Stromal cell of bone marrow (primary cell): Measurements from ENCODE around the gene YLPM1.

ENCODE experiments used
- DNase-seq: peaks from one replicate; pipeline ENCODE4 v3.0.0-alpha.2; 2012; ENCODE audit warnings: low read depth

YLPM1 gene

GRCh38 chr14:74793506-74794155 is 30.5 kb downstream of the YLPM1 start:
- DNase-seq, result peak; percentile 9

- no peak for DNase-seq
These were observed 31.8 kb downstream of the YLPM1 start for GRCh38 chr14:74794947-74795346.

DNA sequence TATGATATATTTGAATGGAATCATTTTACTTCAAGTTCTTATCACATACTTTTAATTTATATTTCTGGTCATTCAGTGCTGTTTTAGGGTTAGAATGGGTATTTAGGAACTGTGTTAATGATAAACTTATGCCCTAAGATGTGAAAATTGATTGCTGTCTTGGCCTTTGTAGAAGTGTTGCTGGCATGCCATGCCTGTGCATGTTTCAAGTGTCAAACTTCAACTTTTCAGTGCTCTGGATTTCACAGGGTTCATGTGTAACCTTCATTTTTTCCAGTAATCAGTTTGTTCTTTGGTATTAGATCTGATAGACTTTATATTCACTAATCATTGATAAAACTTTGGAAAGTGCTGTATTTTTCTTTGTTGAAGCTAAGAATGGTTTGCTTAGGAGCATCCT is 36.6 kb downstream of the YLPM1 start:
- no peak for DNase-seq

DNA sequence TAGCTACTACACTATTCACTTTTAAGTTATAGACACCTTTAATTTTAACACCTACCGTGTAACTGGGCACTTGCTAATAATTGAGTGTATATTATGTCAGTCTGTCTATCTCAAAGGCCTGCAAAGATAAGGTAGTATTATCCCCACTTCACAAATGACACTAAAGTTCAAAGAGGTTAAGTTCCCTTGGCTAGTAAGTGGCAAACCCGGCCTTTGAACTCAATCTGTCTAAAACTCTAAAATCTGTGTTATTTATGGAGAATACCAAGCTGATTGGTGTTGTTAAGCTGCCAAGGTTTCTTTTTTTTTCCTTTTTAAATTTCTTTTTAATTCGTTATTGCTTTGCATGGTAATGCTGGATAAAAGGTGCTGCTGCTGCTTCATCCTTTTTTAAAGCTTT is 37.7 kb downstream of the YLPM1 start:
- no peak for DNase-seq

- DNase-seq, result no peak
These were observed 38.3 kb downstream of the YLPM1 start for GRCh38 chr14:74801396-74801795.

- DNase-seq, result peak; percentile 26
These were observed 41.2 kb downstream of the YLPM1 start for GRCh38 chr14:74804219-74804825.

- DNase-seq, result no peak
These were observed 44.9 kb downstream of the YLPM1 start for GRCh38 chr14:74807853-74808545.

GRCh38 chr14:74816124-74816523 is 53.0 kb downstream of the YLPM1 start:
- DNase-seq, result no peak

- DNase-seq, result no peak
These were observed 57.2 kb downstream of the YLPM1 start for GRCh38 chr14:74820288-74820687.

DNA sequence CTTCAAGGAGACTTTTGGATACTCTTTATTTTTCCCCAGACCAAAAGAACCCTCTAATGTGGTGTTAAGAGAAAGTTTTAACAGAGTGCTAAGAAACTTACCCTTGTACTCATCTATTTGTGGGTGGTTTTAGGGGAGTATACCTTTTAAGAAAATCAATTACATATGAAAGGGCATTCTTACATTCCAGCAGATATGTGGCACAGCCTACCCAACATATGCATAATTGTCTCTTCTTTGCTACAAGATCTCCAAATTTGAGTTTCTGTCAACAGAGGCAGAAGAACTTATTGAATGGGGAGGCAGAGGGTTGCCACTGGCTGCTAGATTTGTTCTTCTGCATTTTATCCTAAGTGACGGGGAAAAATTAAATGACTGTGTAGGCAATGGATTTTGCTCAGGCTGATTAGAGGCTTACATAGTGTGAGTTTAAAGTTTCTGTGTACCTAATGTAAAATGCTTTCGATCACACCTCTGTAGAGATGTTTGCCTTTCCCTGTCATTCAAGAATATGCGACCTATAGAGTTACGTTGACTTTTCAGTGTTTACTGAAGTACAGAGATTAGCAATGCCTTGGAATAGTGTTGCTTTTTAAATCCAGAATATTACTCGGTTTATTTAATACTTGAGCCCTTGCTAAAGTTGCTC is 58.3 kb downstream of the YLPM1 start:
- no peak for DNase-seq

DNA sequence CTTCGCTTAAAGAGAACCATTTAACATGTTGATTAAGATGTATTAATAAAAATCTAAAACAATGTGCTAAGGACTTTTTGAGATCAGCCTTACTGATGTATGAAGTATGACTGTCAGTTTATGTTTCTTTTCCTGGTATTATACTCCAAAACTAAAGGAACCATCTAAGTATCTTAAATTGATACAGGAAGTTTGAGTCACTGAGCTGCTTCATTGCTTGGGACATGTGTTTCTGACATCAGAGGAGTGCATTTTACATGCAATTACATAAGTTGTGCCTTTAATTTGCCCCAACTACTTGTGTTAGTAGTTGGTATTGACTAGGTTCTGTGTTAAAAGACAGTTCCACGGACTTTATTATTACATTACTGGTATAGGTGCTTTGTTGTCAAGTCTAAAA is 61.9 kb downstream of the YLPM1 start:
- peak; percentile 54 for DNase-seq

DNA sequence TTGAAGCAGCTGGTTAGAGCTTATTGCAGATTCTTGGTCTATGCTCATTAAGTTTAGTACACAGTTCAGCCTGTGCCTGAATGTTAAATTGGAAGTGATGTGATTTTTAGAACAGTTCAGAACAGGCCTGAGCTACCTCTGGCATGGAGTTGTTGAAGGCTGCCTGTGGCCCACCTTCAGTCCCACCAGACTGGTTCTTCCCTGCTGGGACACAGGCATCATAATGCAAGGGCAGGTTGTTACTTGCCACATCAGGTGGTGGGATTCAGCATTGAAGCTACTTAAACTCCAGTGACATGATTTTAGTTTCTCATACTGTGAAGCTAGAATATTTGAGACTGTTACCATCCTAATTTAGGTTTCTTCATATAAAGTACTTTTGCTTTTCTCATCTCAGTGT is 63.5 kb downstream of the YLPM1 start:
- DNase-seq, result no peak

DNA sequence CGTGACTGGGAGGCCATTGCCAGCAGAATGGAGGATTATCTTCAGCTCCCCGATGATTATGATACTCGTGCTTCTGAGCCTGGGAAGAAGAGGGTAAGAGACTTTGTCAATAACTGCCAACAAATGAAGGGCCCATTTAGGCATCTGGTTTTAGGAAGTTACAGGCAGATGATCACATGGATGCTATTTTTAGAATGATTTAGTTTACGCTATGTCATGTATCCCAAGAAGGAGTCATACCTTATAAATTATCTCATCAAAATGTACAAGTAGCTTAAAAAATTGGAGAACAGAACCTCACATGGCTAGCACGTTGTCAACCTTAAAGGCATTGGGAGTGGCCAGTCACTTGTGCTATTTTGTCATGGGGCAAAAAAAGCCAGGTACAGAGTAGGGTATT is 66.1 kb downstream of the YLPM1 start:
- no peak for DNase-seq

GRCh38 chr14:74832849-74833248 is 69.7 kb downstream of the YLPM1 start:
- DNase-seq, result no peak

GRCh38 chr14:74834692-74835392 is 71.7 kb downstream of the YLPM1 start:
- no peak for DNase-seq

- no peak for DNase-seq
These were observed 72.6 kb downstream of the YLPM1 start for GRCh38 chr14:74835645-74836250.

DNA sequence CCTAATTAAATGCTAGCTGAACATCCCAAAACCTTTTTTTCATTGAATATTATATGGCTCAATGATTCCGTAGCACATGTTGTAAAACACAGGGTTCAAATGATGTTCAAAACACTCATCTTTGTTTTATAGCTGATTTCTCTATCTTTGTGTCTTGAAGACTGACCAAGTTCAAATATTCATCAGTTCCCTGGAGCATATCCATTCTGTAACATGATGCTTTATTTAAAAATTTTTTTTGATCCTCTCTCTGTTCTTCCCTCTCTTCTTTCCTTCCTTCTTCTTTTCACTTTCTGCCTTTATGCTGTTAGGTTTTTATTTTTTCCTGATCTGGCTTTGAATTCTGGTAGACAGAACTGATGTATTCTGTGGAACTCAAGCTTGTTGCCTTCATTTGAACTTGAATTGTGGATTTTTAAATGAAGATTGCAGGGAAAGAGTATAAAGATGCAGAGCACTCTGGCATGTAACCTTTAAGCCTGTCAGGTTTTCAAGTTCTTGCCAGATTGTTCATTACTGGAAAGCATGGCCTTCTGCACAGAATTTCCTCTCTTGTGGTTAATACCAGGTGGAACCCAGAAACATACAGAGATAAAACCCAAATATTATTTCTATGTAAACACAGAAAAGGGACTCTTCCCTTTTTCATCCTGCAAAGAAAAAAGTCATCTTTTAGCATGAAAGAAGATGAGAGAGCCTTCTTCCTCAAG is 73.3 kb downstream of the YLPM1 start:
- DNase-seq, result no peak

DNA sequence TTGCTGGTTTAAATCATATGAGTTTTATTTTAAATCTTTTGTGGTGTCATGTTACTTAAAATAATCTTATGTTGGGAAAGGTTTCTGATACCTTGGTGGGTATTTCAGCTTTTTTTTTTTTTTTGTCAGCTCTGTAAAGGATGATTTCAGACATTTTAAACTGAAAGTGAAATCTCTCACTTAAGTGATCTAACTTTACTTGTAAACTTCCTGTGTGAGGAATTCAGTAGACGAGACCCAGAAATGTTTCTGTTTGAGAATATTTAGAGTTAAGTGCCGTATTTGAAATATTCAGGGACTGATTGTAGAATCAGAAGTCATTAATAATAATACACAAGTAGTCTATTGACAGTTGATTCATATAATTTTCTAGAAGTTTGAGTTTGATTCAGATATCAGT is 75.0 kb downstream of the YLPM1 start:
- no peak for DNase-seq

GRCh38 chr14:74840603-74841030 is 77.5 kb downstream of the YLPM1 start:
- DNase-seq, result no peak

- DNase-seq, result no peak
These were observed 78.4 kb downstream of the YLPM1 start for GRCh38 chr14:74841230-74842207.
